Measurements from ENCODE around the gene TDRD10.
A peak's percentile ranks its signal among the peaks of the same experiment; 100 is the strongest.
"Not testable (repeated sequence)": the region's sequence is repeated elsewhere in the genome, so short reads cannot be mapped to it uniquely, and the experiment has no call there.

Gene TDRD10

GRCh38 chr1:154514066-154514553 is 12.1 kb downstream of the TDRD10 start:
- H3K36me3 ChIP-seq (ENCODE audit: insufficient read depth, low read length) = no peaks in the 10 kb centered on the region
- H3K27ac ChIP-seq (ENCODE audit: low read depth, low read length) = no peak overlapping the region
- no peak overlapping the region for H3K4me3 ChIP-seq (ENCODE audit: low read depth, low read length)
- H3K79me2 ChIP-seq (ENCODE audit: control insufficient read depth, insufficient read depth, low read length, unreplicated experiment) = no peaks in the 10 kb centered on the region
- no peak overlapping the region for H2AFZ ChIP-seq (ENCODE audit: low read length, unreplicated experiment)
- H3K4me1 ChIP-seq (ENCODE audit: control insufficient read depth, insufficient read depth, low read length, unreplicated experiment) = no peaks in the 10 kb centered on the region
- H3K27me3 ChIP-seq (ENCODE audit: insufficient read depth, low read length) = no peaks in the 10 kb centered on the region

- Histone ChIP-seq H3K27me3 (ENCODE audit: insufficient read depth, low read length) (peaks cover 5% of the 10 kb centered on the region; the same call in 1 of the 2 replicates), H3K36me3 (ENCODE audit: insufficient read depth, low read length) (no peaks in the 10 kb centered on the region), H3K79me2 (ENCODE audit: control insufficient read depth, insufficient read depth, low read length, unreplicated experiment) (no peaks in the 10 kb centered on the region), H3K4me3 (ENCODE audit: low read depth, low read length) (no peak overlapping the region), H3K4me1 (ENCODE audit: control insufficient read depth, insufficient read depth, low read length, unreplicated experiment) (peaks cover 10% of the 10 kb centered on the region), H3K27ac (ENCODE audit: low read depth, low read length) (no peak overlapping the region), H2AFZ (ENCODE audit: low read length, unreplicated experiment) (no peak overlapping the region)
These were observed 15.6 kb downstream of the TDRD10 start for GRCh38 chr1:154517661-154518060.

GRCh38 chr1:154519591-154519991 is 17.6 kb downstream of the TDRD10 start:
- H2AFZ ChIP-seq (ENCODE audit: low read length, unreplicated experiment) = peak overlapping the region; percentile 60
- no peaks in the 10 kb centered on the region for H3K79me2 ChIP-seq (ENCODE audit: control insufficient read depth, insufficient read depth, low read length, unreplicated experiment)
- H3K36me3 ChIP-seq (ENCODE audit: insufficient read depth, low read length) = no peaks in the 10 kb centered on the region
- H3K4me1 ChIP-seq (ENCODE audit: control insufficient read depth, insufficient read depth, low read length, unreplicated experiment) = peaks cover 10% of the 10 kb centered on the region
- H3K27me3 ChIP-seq (ENCODE audit: insufficient read depth, low read length) = peaks cover 5% of the 10 kb centered on the region; the same call in 1 of the 2 replicates
- no peak overlapping the region for H3K27ac ChIP-seq (ENCODE audit: low read depth, low read length)
- no peak overlapping the region for H3K4me3 ChIP-seq (ENCODE audit: low read depth, low read length)

GRCh38 chr1:154520333-154520732 is 18.3 kb downstream of the TDRD10 start:
- Histone ChIP-seq H2AFZ (ENCODE audit: low read length, unreplicated experiment) (peak overlapping the region; percentile 60), H3K79me2 (ENCODE audit: control insufficient read depth, insufficient read depth, low read length, unreplicated experiment) (no peaks in the 10 kb centered on the region), H3K27me3 (ENCODE audit: insufficient read depth, low read length) (peaks cover 5% of the 10 kb centered on the region; the same call in 1 of the 2 replicates), H3K36me3 (ENCODE audit: insufficient read depth, low read length) (no peaks in the 10 kb centered on the region), H3K27ac (ENCODE audit: low read depth, low read length) (no peak overlapping the region), H3K4me3 (ENCODE audit: low read depth, low read length) (no peak overlapping the region), H3K4me1 (ENCODE audit: control insufficient read depth, insufficient read depth, low read length, unreplicated experiment) (peaks cover 10% of the 10 kb centered on the region)

GRCh38 chr1:154521695-154522094 is 19.7 kb downstream of the TDRD10 start:
- Histone ChIP-seq H3K79me2 (ENCODE audit: control insufficient read depth, insufficient read depth, low read length, unreplicated experiment) (no peaks in the 10 kb centered on the region), H3K27ac (ENCODE audit: low read depth, low read length) (no peak overlapping the region), H3K4me3 (ENCODE audit: low read depth, low read length) (no peak overlapping the region), H3K36me3 (ENCODE audit: insufficient read depth, low read length) (no peaks in the 10 kb centered on the region), H3K27me3 (ENCODE audit: insufficient read depth, low read length) (peaks cover 5% of the 10 kb centered on the region; the same call in 1 of the 2 replicates), H3K4me1 (ENCODE audit: control insufficient read depth, insufficient read depth, low read length, unreplicated experiment) (peaks cover 10% of the 10 kb centered on the region), H2AFZ (ENCODE audit: low read length, unreplicated experiment) (no peak overlapping the region)

GRCh38 chr1:154524881-154525280 is 22.9 kb downstream of the TDRD10 start:
- no peaks in the 10 kb centered on the region for H3K79me2 ChIP-seq (ENCODE audit: control insufficient read depth, insufficient read depth, low read length, unreplicated experiment)
- peaks cover 9% of the 10 kb centered on the region for H3K4me1 ChIP-seq (ENCODE audit: control insufficient read depth, insufficient read depth, low read length, unreplicated experiment)
- H3K4me3 ChIP-seq (ENCODE audit: low read depth, low read length) = no peak overlapping the region

GRCh38 chr1:154527192-154527591 is 25.2 kb downstream of the TDRD10 start:
- Histone ChIP-seq H2AFZ (ENCODE audit: low read length, unreplicated experiment) (no peak overlapping the region), H3K4me1 (ENCODE audit: control insufficient read depth, insufficient read depth, low read length, unreplicated experiment) (no peaks in the 10 kb centered on the region), H3K27me3 (ENCODE audit: insufficient read depth, low read length) (no peaks in the 10 kb centered on the region), H3K27ac (ENCODE audit: low read depth, low read length) (no peak overlapping the region), H3K4me3 (ENCODE audit: low read depth, low read length) (no peak overlapping the region), H3K36me3 (ENCODE audit: insufficient read depth, low read length) (no peaks in the 10 kb centered on the region), H3K79me2 (ENCODE audit: control insufficient read depth, insufficient read depth, low read length, unreplicated experiment) (no peaks in the 10 kb centered on the region)

More at GRCh38 chr1:154524881-154525280, 22.9 kb downstream of the TDRD10 start:
- H3K27ac ChIP-seq (ENCODE audit: low read depth, low read length) = no peak overlapping the region
- H3K27me3 ChIP-seq (ENCODE audit: insufficient read depth, low read length) = peaks cover 5% of the 10 kb centered on the region; the same call in 1 of the 2 replicates
- H2AFZ ChIP-seq (ENCODE audit: low read length, unreplicated experiment) = no peak overlapping the region
- no peaks in the 10 kb centered on the region for H3K36me3 ChIP-seq (ENCODE audit: insufficient read depth, low read length)

GRCh38 chr1:154529308-154529707 is 27.3 kb downstream of the TDRD10 start:
- no peaks in the 10 kb centered on the region for H3K79me2 ChIP-seq (ENCODE audit: control insufficient read depth, insufficient read depth, low read length, unreplicated experiment)
- no peak overlapping the region for H2AFZ ChIP-seq (ENCODE audit: low read length, unreplicated experiment)

GRCh38 chr1:154531950-154532349 is 29.9 kb downstream of the TDRD10 start:
- not testable (repeated sequence) for H3K4me3 ChIP-seq (ENCODE audit: low read depth, low read length); H3K27me3 ChIP-seq (ENCODE audit: insufficient read depth, low read length); H3K36me3 ChIP-seq (ENCODE audit: insufficient read depth, low read length); H3K79me2 ChIP-seq (ENCODE audit: control insufficient read depth, insufficient read depth, low read length, unreplicated experiment); H3K27ac ChIP-seq (ENCODE audit: low read depth, low read length); H2AFZ ChIP-seq (ENCODE audit: low read length, unreplicated experiment); H3K4me1 ChIP-seq (ENCODE audit: control insufficient read depth, insufficient read depth, low read length, unreplicated experiment)

More at GRCh38 chr1:154529308-154529707, 27.3 kb downstream of the TDRD10 start:
- H3K4me1 ChIP-seq (ENCODE audit: control insufficient read depth, insufficient read depth, low read length, unreplicated experiment) = no peaks in the 10 kb centered on the region
- no peak overlapping the region for H3K4me3 ChIP-seq (ENCODE audit: low read depth, low read length)
- H3K36me3 ChIP-seq (ENCODE audit: insufficient read depth, low read length) = no peaks in the 10 kb centered on the region
- no peak overlapping the region for H3K27ac ChIP-seq (ENCODE audit: low read depth, low read length)
- no peaks in the 10 kb centered on the region for H3K27me3 ChIP-seq (ENCODE audit: insufficient read depth, low read length)

GRCh38 chr1:154533952-154534844 is 32.2 kb downstream of the TDRD10 start:
- Histone ChIP-seq H3K27me3 (ENCODE audit: insufficient read depth, low read length) (no peaks in the 10 kb centered on the region), H3K27ac (ENCODE audit: low read depth, low read length) (no peak overlapping the region), H3K4me3 (ENCODE audit: low read depth, low read length) (no peak overlapping the region), H3K4me1 (ENCODE audit: control insufficient read depth, insufficient read depth, low read length, unreplicated experiment) (no peaks in the 10 kb centered on the region), H3K36me3 (ENCODE audit: insufficient read depth, low read length) (no peaks in the 10 kb centered on the region), H3K79me2 (ENCODE audit: control insufficient read depth, insufficient read depth, low read length, unreplicated experiment) (no peaks in the 10 kb centered on the region), H2AFZ (ENCODE audit: low read length, unreplicated experiment) (no peak overlapping the region)

GRCh38 chr1:154536570-154536969 is 34.6 kb downstream of the TDRD10 start:
- Histone ChIP-seq H3K36me3 (ENCODE audit: insufficient read depth, low read length) (no peaks in the 10 kb centered on the region), H3K27me3 (ENCODE audit: insufficient read depth, low read length) (no peaks in the 10 kb centered on the region), H3K79me2 (ENCODE audit: control insufficient read depth, insufficient read depth, low read length, unreplicated experiment) (no peaks in the 10 kb centered on the region), H2AFZ (ENCODE audit: low read length, unreplicated experiment) (no peak overlapping the region), H3K4me3 (ENCODE audit: low read depth, low read length) (no peak overlapping the region), H3K27ac (ENCODE audit: low read depth, low read length) (no peak overlapping the region), H3K4me1 (ENCODE audit: control insufficient read depth, insufficient read depth, low read length, unreplicated experiment) (no peaks in the 10 kb centered on the region)

Data from ACC112 (cell line).